ENCODE measurements around the gene LRCH1. TPM values are rescaled to one million over a fixed set of nuclear protein-coding genes. Genes with fewer than 3 reads are reported as not detected.
A peak's percentile ranks its signal among the peaks of the same experiment; 100 is the strongest.

The LRCH1 gene
- total and polyA plus RNA-seq, 2 of the 13 experiments (the other 11 are each of a cell fraction or from before 2014, with no cell fraction given), result 4.1 to 12.6 TPM

- TF ChIP-seq ZNF234 (CRISPR knock-in tag; conservative IDR thresholded peaks at IDR 0.05) (no peak), LCORL (IDR thresholded peaks at IDR 0.05) (no peak), LCORL (CRISPR knock-in tag; IDR thresholded peaks at IDR 0.05) (no peak), NCOA5 (CRISPR knock-in tag; IDR thresholded peaks at IDR 0.05) (no peak), HCFC1 (IDR thresholded peaks at IDR 0.05; ENCODE audit: low read depth, low read length) (no peak), KLF9 (CRISPR knock-in tag; IDR thresholded peaks at IDR 0.05; ENCODE audit: low read depth) (no peak), NR1H2 (CRISPR knock-in tag; IDR thresholded peaks at IDR 0.05; ENCODE audit: borderline replicate concordance, low read depth) (no peak), HDAC6 (IDR thresholded peaks at IDR 0.05; ENCODE audit: low read depth, low read length) (no peak)
These were observed 1.2 kb downstream of the LRCH1 start (continued) for GRCh38 chr13:46553886-46554858.

GRCh38 chr13:46554951-46555350 is 2.0 kb downstream of the LRCH1 start:
- H3K4me2 ChIP-seq (ENCODE audit: low read depth, low read length), result peak overlapping the region; percentile 73
- peak overlapping the region; percentile 71 for H3K27ac ChIP-seq (ENCODE audit: extremely low read length, insufficient read depth, low read length)
- TF ChIP-seq CSRNP1 (CRISPR knock-in tag; IDR thresholded peaks at IDR 0.05) (no peak), ATF1 (CRISPR knock-in tag; IDR thresholded peaks at IDR 0.05) (no peak), CEBPZ (IDR thresholded peaks at IDR 0.05; ENCODE audit: low read length) (no peak), ETV6 (CRISPR knock-in tag; conservative IDR thresholded peaks at IDR 0.05) (no peak), IRF2 (CRISPR knock-in tag; IDR thresholded peaks at IDR 0.05) (no peak), TEAD2 (CRISPR knock-in tag; IDR thresholded peaks at IDR 0.05) (no peak), CCAR2 (optimal IDR thresholded peaks at IDR 0.05; ENCODE audit: low read depth, low read length) (no peak)
- DNase-seq (ENCODE audit: low spot score), result no peak
- H3K9me3 ChIP-seq (ENCODE audit: low read length), result no peaks in the 10 kb centered on the region
- peaks cover 34% of the 10 kb centered on the region for H3K4me1 ChIP-seq (ENCODE audit: insufficient read depth, low read length)
- peak overlapping the region; percentile 69 to 98 (median 79) for H3K4me3 ChIP-seq (replicated peaks in 1 of 3; ENCODE audit: insufficient read depth in 1 of 3, low read depth in 2 of 3, low read length in 3 of 3)
- intact Hi-C loops (cut with micrococcal nuclease; ENCODE audit: unreplicated experiment) (loop anchor here (2.0 to 10.0 kb wide), 4 partner anchors 52 to 242 kb away; partner anchors contain the start of gene ESD), in situ Hi-C loops (cut with HindIII; ENCODE audit: extremely low pct_ligation_motif_present, low pct_unique_long_range_greater_than_20kb) (loop anchor here (5.0 kb wide), 1 partner anchor 167 kb away; no protein-coding TSS in a partner anchor)
- H3K36me3 ChIP-seq (replicated peaks in 1 of 2; ENCODE audit: control insufficient read depth in 1 of 2, insufficient read depth in 2 of 2, low read length in 2 of 2), result no peaks in the 10 kb centered on the region
- no peak for ATAC-seq
- no peak overlapping the region for H2AFZ ChIP-seq (ENCODE audit: low read length)
- FAIRE-seq, result no peak
- peaks cover 18% of the 10 kb centered on the region; the same call in 1 of the 2 replicates for H4K20me1 ChIP-seq (ENCODE audit: insufficient read depth, low read length)
- BruUV-seq (replicated peaks), result no TSS peak
- 26% methylated on average over 2 of the region's 2 CpGs for WGBS (ENCODE audit: low lambda C conversion rate)
- no peaks in the 10 kb centered on the region; a peak in 1 of 5 replicates for H3K27me3 ChIP-seq (ENCODE audit: control insufficient read depth in 1 of 2, insufficient read depth in 2 of 2, low read length in 2 of 2)
- H3K79me2 ChIP-seq (ENCODE audit: insufficient read depth, low read length), result peaks cover 64% of the 10 kb centered on the region
- POLR2A ChIA-PET, result interaction anchor here (1.0 kb wide), 1 partner anchor 38 kb away, joined by 3 read pairs; no protein-coding TSS in a partner anchor
- H3K9ac ChIP-seq (ENCODE audit: insufficient read depth, low read depth, low read length), result peak overlapping the region; percentile 86
- CTCF ChIA-PET (ENCODE audit: low intra/inter-chr PET ratio, low total read pairs), result no interaction called here

Measured in HepG2 (cell line).